Neural progenitor cell (in vitro differentiated cells): ENCODE results near the gene SHISAL2A. TPM values are rescaled to one million over a fixed set of nuclear protein-coding genes. Genes with fewer than 3 reads are reported as not detected.

Experiments used
- DNase-seq: peaks from one replicate; pipeline ENCODE4 v3.0.0-alpha.2; 2016; ENCODE audit warnings: low spot score
- H2AFZ ChIP-seq: fragments of 200-600 bp; sonication (generic); replicated peaks from 2 replicates; pipeline ENCODE4 v1.6.1; 2016; ENCODE audit warnings: antibody characterized with exemption
- H3F3A ChIP-seq: fragments of 200-600 bp; sonication (generic); 2 replicates; pipeline ENCODE4 v1.6.1; 2016; ENCODE audit warnings: antibody characterized with exemption, low read depth
- H3K27ac ChIP-seq: fragments of 200-600 bp; sonication (generic); 2 replicates; pipeline ENCODE4 v1.5.1; 2016; ENCODE audit warnings: mild to moderate bottlenecking
- H3K27me3 ChIP-seq: fragments of 200-600 bp; sonication (generic); 2 replicates; pipeline ENCODE4 v1.6.1; 2016; ENCODE audit warnings: mild to moderate bottlenecking, moderate library complexity
- H3K36me3 ChIP-seq: fragments of 200-600 bp; sonication (generic); 2 replicates; pipeline ENCODE4 v1.5.1; 2016
- H3K4me1 ChIP-seq: fragments of 200-600 bp; sonication (generic); 2 replicates; pipeline ENCODE4 v1.6.1; 2016; ENCODE audit warnings: mixed run types
- H3K4me2 ChIP-seq: fragments of 200-600 bp; sonication (generic); 2 replicates; pipeline ENCODE4 v1.6.1; 2016
- H3K4me3 ChIP-seq: fragments of 200-600 bp; sonication (generic); 2 replicates; pipeline ENCODE4 v1.5.1; 2016
- H3K79me2 ChIP-seq: fragments of 200-600 bp; sonication (generic); 2 replicates; pipeline ENCODE4 v1.6.1; 2016; ENCODE audit warnings: low read depth
- H3K9ac ChIP-seq: fragments of 200-600 bp; sonication (generic); 2 replicates; pipeline ENCODE4 v1.6.1; 2016
- H3K9me3 ChIP-seq: fragments of 200-600 bp; sonication (generic); 2 replicates; pipeline ENCODE4 v1.5.1; 2016; ENCODE audit warnings: low read depth
- H4K20me1 ChIP-seq: fragments of 200-600 bp; sonication (generic); 2 replicates; pipeline ENCODE4 v1.6.1; 2016; ENCODE audit warnings: low read depth
- H3K27ac Mint-ChIP-seq: 3 replicates; pipeline ENCODE4 v1.8.0; 2021; ENCODE audit warnings: mixed read lengths
- H3K27me3 Mint-ChIP-seq: 2 replicates; pipeline ENCODE4 v1.8.0; 2022; ENCODE audit warnings: low read depth, mild to moderate bottlenecking, inconsistent platforms, moderate library complexity, mixed read lengths; ENCODE audit not compliant: insufficient read depth
- H3K36me3 Mint-ChIP-seq: 3 replicates; pipeline ENCODE4 v1.8.0; 2021; ENCODE audit warnings: mixed read lengths
- H3K4me1 Mint-ChIP-seq: 3 replicates; pipeline ENCODE4 v1.8.0; 2021; ENCODE audit warnings: mixed read lengths
- H3K4me3 Mint-ChIP-seq: 3 replicates; pipeline ENCODE4 v1.8.0; 2021; ENCODE audit warnings: mild to moderate bottlenecking, moderate library complexity, mixed read lengths
- H3K9me3 Mint-ChIP-seq: 3 replicates; pipeline ENCODE4 v1.8.0; 2020; ENCODE audit warnings: mixed read lengths
- EZH2 ChIP-seq: fragments of 200-600 bp; sonication (generic); IDR thresholded peaks from 2 replicates; pipeline ENCODE4 v1.6.1; 2017; ENCODE audit warnings: antibody characterized with exemption, mild to moderate bottlenecking, moderate library complexity
- EZH2phosphoT487 ChIP-seq: fragments of 200-600 bp; sonication (generic); IDR thresholded peaks from 2 replicates; pipeline ENCODE4 v1.6.1; 2017; ENCODE audit warnings: antibody characterized with exemption
- total RNA-seq: library from RNA; depleted of rRNA; stranded (reverse); fragments of >200 nt; gene quantifications from 2 replicates; pipeline ENCODE4 v1.2.3, GENCODE V29; 2015; ENCODE audit warnings: low replicate concordance
- TF ChIP-seq, protein P1 (sequence below): fragments of 200-600 bp; sonication (generic); IDR thresholded peaks from 2 replicates; pipeline ENCODE4 v1.5.1; 2017; ENCODE audit warnings: antibody characterized with exemption, mild to moderate bottlenecking

Gene SHISAL2A
- total RNA-seq, 1 donor from 2014 or later = 0.11 TPM

- Mint-ChIP-seq H3K4me1 (peaks cover 12% of the 10 kb centered on the region), H3K27ac (peak within 1 kb of the TSS; percentile 57), H3K4me3 (peak within 1 kb of the TSS; percentile 89), H3K9me3 (peaks cover 4% of the 10 kb centered on the region), H3K27me3 (peaks cover 9% of the 10 kb centered on the region), H3K36me3 (peaks cover 8% of the 10 kb centered on the region)
- Histone ChIP-seq H3K4me1 (no peaks in the 10 kb centered on the region), H3K9me3 (no peaks in the 10 kb centered on the region), H2AFZ (peak within 1 kb of the TSS; percentile 95), H3K27me3 (no peaks in the 10 kb centered on the region), H4K20me1 (no peaks in the 10 kb centered on the region), H3K4me3 (peak within 1 kb of the TSS; percentile 53), H3K36me3 (no peaks in the 10 kb centered on the region), H3K79me2 (peaks cover 49% of the 10 kb centered on the region), H3K4me2 (peak within 1 kb of the TSS; percentile 80), H3K27ac (no peak within 1 kb of the TSS), H3F3A (peaks cover 36% of the 10 kb centered on the region), H3K9ac (no peak within 1 kb of the TSS)
- TF ChIP-seq EZH2phosphoT487 (no peak), EZH2 (no peak)
- TF ChIP-seq, protein P1, sequence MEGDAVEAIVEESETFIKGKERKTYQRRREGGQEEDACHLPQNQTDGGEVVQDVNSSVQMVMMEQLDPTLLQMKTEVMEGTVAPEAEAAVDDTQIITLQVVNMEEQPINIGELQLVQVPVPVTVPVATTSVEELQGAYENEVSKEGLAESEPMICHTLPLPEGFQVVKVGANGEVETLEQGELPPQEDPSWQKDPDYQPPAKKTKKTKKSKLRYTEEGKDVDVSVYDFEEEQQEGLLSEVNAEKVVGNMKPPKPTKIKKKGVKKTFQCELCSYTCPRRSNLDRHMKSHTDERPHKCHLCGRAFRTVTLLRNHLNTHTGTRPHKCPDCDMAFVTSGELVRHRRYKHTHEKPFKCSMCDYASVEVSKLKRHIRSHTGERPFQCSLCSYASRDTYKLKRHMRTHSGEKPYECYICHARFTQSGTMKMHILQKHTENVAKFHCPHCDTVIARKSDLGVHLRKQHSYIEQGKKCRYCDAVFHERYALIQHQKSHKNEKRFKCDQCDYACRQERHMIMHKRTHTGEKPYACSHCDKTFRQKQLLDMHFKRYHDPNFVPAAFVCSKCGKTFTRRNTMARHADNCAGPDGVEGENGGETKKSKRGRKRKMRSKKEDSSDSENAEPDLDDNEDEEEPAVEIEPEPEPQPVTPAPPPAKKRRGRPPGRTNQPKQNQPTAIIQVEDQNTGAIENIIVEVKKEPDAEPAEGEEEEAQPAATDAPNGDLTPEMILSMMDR = no peak
- DNase-seq = peak; percentile 79
Measured at GRCh38 chr1:52697795-52698674, 65.1 kb downstream of the SHISAL2A start, which contains the start of gene COA7. Gene COA7 (minus strand): TSS chr1:52698347. CDS start chr1:52698326, 21 bp downstream.

GRCh38 chr1:52702886-52703787, 70.2 kb downstream of the SHISAL2A start:
- Histone ChIP-seq H3K9ac (no peak overlapping the region), H2AFZ (peak overlapping the region; percentile 97), H4K20me1 (no peaks in the 10 kb centered on the region), H3K9me3 (no peaks in the 10 kb centered on the region), H3K4me1 (no peaks in the 10 kb centered on the region), H3K36me3 (no peaks in the 10 kb centered on the region), H3K4me3 (peak overlapping the region; percentile 51), H3F3A (peaks cover 35% of the 10 kb centered on the region), H3K27me3 (no peaks in the 10 kb centered on the region), H3K4me2 (peak overlapping the region; percentile 80), H3K79me2 (no peaks in the 10 kb centered on the region), H3K27ac (no peak overlapping the region)
- TF ChIP-seq, protein P1 = no peak
- TF ChIP-seq EZH2 (no peak), EZH2phosphoT487 (no peak)
- DNase-seq = peak; percentile 94
- H3K4me1 Mint-ChIP-seq = peaks cover 8% of the 10 kb centered on the region
- H3K9me3 Mint-ChIP-seq = no peaks in the 10 kb centered on the region
- H3K27me3 Mint-ChIP-seq = peaks cover 6% of the 10 kb centered on the region
- H3K4me3 Mint-ChIP-seq = peak overlapping the region; percentile 87
- peak overlapping the region; percentile 58 for H3K27ac Mint-ChIP-seq
- no peaks in the 10 kb centered on the region for H3K36me3 Mint-ChIP-seq

DNA sequence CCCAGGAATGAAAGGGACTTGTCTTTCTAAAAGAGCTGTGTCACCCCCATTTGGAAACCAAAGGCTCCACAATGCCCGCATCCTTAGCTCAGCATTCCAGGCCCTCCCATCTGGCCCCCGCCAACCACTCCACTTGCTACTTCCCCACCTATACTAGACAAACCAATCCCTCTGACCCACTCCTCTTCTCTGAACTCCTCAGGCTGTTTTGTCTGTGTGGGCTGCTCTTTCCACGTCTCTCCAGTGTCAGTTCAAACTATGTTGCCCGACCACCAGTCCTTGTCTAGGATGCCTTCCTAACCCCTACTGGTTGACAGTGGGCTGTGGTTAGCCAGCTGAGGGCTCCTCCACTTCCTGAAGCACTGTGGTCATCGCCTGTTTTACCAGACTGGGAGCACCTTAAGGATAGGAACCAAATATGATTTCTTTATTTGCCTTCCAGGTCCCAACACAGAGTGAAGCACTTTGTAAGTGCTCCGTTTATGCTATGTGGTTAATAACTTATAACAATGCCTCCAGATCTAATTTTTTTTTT, 73.2 kb downstream of the SHISAL2A start:
- DNase-seq = no peak
- Mint-ChIP-seq H3K27ac (no peak overlapping the region), H3K27me3 (peaks cover 4% of the 10 kb centered on the region), H3K36me3 (no peaks in the 10 kb centered on the region), H3K4me1 (peaks cover 5% of the 10 kb centered on the region), H3K9me3 (no peaks in the 10 kb centered on the region), H3K4me3 (no peak overlapping the region)
- Histone ChIP-seq H3K4me3 (no peak overlapping the region), H3F3A (peaks cover 17% of the 10 kb centered on the region), H3K4me1 (no peaks in the 10 kb centered on the region), H4K20me1 (no peaks in the 10 kb centered on the region), H3K27ac (no peak overlapping the region), H3K36me3 (no peaks in the 10 kb centered on the region), H3K79me2 (no peaks in the 10 kb centered on the region), H3K4me2 (no peak overlapping the region), H3K9me3 (no peaks in the 10 kb centered on the region), H3K27me3 (no peaks in the 10 kb centered on the region), H2AFZ (no peak overlapping the region), H3K9ac (no peak overlapping the region)
- TF ChIP-seq EZH2phosphoT487 = no peak
- TF ChIP-seq, protein P1 = no peak
- TF ChIP-seq EZH2 = no peak

Other genes with a start within 250 kb of the SHISAL2A start
- 42.4 and 47.4 TPM in 2 replicates for gene ORC1, start 228.7 kb upstream of the SHISAL2A start, total RNA-seq
- gene PRPF38A, start 228.6 kb upstream of the SHISAL2A start, total RNA-seq = 37.4 and 45.9 TPM in 2 replicates
- gene TUT4, start 80.1 kb upstream of the SHISAL2A start, total RNA-seq = 87.2 and 139 TPM in 2 replicates
- 21.9 and 31.6 TPM in 2 replicates for gene GPX7, start 30.8 kb upstream of the SHISAL2A start, total RNA-seq
- 10.9 and 13.0 TPM in 2 replicates for gene COA7, start 65.2 kb downstream of the SHISAL2A start, total RNA-seq
- 36.3 and 39.5 TPM in 2 replicates for gene ZYG11B, start 93.3 kb downstream of the SHISAL2A start, total RNA-seq
- gene ZYG11A, start 209.6 kb downstream of the SHISAL2A start, total RNA-seq = 0.52 and 0.65 TPM in 2 replicates